ENCODE measurements around the gene COX6B2.

COX6B2 gene

GRCh38 chr19:55383279-55384130, 29.0 kb upstream of the COX6B2 start:
- DNase-seq, result peak; percentile 43

- DNase-seq, result no peak
Measured at GRCh38 chr19:55382522-55383054, 28.1 kb upstream of the COX6B2 start.

GRCh38 chr19:55382013-55382412, 27.5 kb upstream of the COX6B2 start:
- no peak for DNase-seq

GRCh38 chr19:55379174-55379573, 24.7 kb upstream of the COX6B2 start:
- DNase-seq, result no peak

GRCh38 chr19:55377356-55378131, 23.0 kb upstream of the COX6B2 start:
- DNase-seq, result no peak

- DNase-seq, result no peak
Measured at GRCh38 chr19:55376241-55376933, 21.9 kb upstream of the COX6B2 start, which contains the start of gene TMEM190. TSS of gene TMEM190 (plus strand) at chr19:55376826. CDS start at chr19:55376854, 28 bp downstream.

- no peak for DNase-seq
Measured at GRCh38 chr19:55373993-55374757, 19.7 kb upstream of the COX6B2 start.

DNA sequence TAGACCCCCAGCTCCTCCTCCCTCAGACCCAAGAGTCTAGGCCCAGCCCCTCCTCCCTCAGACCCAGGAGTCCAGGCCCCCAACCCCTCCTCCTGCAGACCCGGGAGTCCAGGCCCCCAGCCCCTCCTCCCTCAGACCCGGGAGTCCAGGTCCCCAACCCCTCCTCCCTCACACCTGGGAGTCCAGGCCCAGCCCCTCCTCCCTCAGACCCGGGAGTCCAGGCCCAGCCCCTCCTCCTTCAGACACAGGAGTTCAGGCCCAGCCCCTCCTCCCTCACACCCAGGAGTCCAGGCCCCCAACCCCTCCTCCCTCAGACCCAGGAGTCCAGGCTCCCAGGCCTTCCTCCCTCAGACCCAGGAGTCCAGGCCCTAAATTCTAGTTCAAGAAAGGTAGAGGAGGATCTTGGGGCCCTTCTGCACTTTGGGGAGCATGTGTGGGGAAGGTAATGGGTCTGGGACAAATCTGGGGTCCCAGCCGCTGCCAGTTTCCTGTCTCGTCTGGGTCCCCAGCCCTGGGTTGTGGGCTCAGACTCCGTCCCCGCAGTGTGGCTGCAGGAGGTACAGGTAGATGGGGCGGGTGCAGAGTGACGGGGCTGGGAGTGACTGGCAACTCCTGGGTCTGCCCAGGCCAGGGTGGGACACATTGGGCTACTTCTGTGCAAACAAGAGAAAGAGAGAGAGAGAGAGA, 18.9 kb upstream of the COX6B2 start:
- no peak for DNase-seq

DNA sequence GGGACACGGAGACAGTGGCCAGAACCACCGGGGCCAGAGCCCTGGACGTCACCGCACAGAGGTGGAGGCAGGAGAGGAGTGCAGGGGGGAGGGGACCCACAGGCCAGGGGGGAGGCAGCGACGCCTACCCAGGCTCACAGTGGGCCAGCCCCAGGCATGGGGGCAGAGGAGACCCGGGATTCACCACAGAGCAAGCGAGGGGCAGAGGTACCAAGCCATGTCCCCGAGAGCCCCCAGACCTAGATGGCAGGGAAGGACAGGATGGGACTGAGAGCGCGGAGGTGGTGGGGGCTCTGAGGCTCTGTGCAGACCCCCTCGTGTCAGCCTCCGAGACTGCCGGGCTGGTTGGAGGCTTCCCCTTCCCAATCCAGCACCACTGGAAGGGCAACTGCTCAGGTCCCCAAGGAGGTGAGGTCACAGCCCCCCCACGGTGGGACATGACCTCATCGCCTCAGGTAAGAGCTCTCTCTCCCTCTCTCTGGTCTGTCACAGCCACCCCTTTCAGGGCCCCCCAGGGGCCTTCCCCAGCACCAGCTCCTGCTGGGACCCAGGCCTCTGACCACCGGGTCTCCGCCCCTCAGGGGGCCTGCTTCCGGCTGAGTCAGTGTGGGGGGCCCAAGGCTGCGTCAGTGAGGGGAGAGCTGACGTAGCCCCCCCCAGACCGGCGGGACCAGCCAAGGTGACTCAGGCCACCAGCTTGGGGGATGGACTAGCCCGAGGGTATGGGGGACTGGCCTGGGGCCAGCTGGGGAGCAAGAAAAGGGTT, 18.0 kb upstream of the COX6B2 start:
- DNase-seq, result no peak

GRCh38 chr19:55370305-55370988, 15.9 kb upstream of the COX6B2 start, which contains the start of gene IL11:
TSS of gene IL11 (minus strand) at chr19:55370463. CDS start at chr19:55370310, 153 bp downstream.
- DNase-seq, result no peak

DNA sequence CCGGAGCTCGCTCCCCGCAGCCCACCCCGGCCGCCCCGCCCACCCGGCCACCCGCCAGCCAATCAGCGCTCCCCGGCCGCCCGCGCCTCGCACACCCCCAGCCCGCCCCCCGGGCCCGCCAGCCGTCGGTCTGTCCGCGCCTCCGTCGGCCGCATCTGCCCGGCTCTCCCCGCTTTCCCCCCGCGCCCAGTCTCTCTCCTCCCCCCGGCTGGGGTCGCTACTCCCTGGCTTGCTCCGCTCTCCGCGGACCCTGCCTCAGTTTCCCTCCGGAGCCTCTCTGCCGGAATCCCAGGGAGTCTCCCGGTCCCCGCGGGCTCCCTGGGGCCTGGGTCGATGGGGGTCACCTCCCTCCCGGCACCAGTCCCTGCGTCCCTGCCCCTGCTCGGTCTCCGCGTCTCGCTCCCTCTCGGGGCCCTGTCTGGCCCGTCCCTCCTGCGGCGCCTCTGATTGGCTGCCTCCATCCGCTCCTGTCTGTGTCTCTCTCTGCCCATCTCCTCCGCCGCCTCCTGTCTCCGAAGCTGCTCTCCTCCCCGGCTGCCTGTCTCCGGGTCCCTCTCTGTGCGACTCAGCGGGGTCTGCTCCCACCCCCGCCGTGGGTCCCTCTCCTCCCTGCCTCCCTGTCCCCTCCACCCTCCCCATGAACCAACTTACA, 15.3 kb upstream of the COX6B2 start:
- DNase-seq, result peak; percentile 30

DNA sequence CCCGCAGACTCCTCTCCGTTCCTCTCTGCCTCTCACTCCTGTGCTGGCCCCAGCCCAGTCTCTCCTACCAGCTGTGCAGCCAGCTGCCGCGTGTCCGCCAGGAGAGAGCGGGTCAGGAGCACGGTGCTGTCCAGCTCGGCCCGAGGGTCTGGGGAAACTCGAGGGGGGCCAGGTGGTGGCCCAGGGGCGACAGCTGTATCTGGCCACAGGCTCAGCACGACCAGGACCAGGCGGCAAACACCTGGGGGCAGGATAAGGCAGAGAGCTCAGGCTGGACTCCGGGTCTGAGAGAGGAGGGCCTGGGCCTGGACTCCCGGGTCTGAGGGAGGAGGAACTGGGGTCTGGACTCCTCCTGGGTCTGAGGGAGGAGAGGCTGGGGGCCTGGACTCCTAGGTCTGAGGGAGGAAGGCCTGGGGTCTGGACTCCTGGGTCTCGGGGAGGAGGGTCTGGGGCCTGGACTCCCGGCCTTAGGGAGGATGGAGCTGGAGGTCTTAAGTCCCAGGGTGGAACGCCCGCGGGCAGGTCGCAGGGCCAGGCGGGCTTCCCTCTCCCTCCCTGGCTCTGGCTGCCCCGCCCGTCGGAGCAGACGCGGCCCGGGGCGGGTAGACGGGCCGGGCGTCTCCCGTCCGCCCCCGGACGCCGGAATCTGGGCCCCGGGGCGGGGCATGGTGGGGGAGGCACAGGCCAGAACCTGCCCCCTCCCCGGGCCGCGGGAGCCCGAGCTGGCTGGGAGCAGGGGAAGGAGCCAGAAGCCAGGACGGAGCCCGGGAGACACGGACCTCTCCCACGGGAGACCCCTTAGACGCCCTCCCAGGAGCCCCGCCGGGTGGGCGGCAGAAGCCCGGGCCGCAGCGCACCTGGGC, 14.4 kb upstream of the COX6B2 start:
- DNase-seq, result no peak

GRCh38 chr19:55368106-55368505, 13.6 kb upstream of the COX6B2 start:
- DNase-seq, result no peak

GRCh38 chr19:55366790-55367189, 12.3 kb upstream of the COX6B2 start:
- no peak for DNase-seq

DNA sequence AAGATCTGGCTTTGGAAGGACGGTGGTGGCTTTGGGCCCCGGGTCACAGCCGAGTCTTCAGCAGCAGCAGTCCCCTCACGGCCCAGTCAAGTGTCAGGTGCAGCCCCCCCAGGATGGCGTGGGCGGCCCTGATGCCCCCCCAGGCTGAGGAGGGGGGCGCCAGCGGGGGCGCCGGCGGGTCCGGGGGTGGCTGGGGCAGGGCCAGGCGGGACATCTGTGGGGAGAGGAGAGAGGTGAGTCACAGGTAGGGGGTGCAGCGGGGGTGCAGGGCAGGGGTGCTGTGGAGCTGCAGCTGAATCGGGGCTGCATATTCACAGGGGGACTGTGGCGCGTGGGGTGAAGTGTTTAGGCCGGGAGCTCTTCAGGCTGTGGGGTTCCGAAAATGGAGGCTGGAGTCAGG, 11.4 kb upstream of the COX6B2 start:
- no peak for DNase-seq

DNA sequence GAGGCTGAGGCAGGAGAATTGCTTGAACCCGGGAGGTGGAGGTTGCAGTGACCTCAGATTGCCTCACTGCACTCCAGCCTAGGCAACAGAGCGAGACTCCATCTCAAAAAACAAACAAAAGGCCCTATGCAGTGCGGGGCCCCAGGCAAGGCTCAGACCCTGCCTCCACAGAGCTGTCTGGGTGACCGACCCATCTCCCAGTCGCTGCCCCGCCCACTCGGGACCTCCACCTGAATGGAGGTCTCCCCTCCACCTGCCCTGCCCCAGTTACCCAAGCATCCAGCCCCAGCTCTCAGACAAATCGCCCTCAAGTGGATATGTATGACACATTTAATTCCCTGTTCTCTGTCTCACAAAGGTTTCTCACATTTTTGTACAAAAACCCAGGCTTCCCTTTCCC, 10.7 kb upstream of the COX6B2 start:
- DNase-seq, result no peak

DNA sequence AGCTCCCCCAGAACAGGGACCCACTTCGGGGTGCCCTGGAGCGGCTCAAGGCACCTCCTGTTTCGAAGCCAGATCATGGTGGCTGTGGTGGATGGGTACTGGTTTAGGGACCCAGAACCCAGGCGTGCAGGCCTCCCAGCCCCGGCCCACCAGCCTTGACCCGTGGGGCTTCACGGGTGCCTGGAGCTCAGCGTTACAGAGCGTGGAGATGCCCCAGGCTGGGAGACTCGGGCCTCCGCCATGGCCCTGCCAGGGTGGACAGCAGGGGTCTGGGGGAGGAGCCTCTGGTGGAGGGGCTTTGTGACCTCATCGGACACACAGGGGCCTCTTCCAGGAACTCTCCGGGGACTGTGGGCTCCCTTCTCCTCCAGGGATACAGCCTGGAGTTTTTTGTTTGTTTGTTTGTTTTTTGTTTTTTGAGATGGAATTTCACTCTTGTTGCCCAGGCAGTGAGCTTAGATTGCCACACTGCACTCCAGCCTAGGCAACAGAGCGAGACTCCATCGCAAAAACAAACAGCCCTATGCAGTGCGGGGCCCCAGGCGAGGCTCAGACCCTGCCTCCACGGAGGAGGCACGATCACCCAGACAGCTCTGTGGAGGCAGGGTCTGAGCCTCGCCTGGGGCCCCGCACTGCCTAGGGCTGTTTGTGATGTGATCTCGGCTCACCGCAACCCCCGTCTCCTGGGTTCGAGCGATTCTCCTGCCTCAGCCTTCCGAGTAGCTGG, 8.6 kb upstream of the COX6B2 start, which contains the start of gene GARIN5B:
TSS of gene GARIN5B (minus strand) at position 271 of the 727 bp plus-strand sequence. CDS start at position 77, 194 bp downstream.
- DNase-seq, result no peak
